Muscle of arm (tissue), 12 donors: ENCODE results near the gene ENTR1. TPM values are rescaled to one million over a fixed set of nuclear protein-coding genes. Genes with fewer than 3 reads are reported as not detected.

ENCODE experiments used
- DNase-seq: peaks from one replicate; pipeline ENCODE4 v3.0.0-alpha.2; 2013
- polyA plus RNA-seq, 12 donors: library from polyadenylated mRNA; unstranded; fragments of 120-200 nt; gene quantifications; one replicate each; pipeline ENCODE4 v1.2.1, GENCODE V29; 2013; ENCODE audit not compliant: insufficient read length in 12 of 12

Gene ENTR1
- polyA plus RNA-seq, 12 donors, result 24.0 to 60.2 (median 28.3) TPM; not detected in 1

- peak; percentile 92 for DNase-seq
Observed at GRCh38 chr9:136363106-136363948, 47.1 kb downstream of the ENTR1 start, which contains the start of gene DNLZ. Gene DNLZ, minus strand, starts transcription at chr9:136363744. Its CDS starts 30 bp downstream, at chr9:136363714.

DNA sequence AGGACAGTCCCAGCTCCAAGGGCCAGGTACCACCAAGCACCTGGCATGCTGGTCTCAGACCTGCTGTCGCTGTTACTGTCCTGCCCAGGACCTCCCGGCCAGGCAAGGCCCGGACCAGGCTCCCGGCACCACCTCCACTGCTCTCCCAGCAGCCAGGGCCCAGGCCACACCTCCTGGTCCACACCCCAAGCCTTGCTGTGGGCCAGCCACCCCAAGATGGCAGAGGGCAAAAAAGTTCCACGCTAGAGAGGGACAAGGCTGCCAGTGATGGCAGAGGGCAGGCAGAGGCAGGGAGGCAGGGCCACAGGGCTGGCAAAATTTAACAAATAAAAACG, 48.0 kb downstream of the ENTR1 start:
- DNase-seq, result no peak

GRCh38 chr9:136361754-136362449, 48.5 kb downstream of the ENTR1 start:
- peak; percentile 70 for DNase-seq

DNA sequence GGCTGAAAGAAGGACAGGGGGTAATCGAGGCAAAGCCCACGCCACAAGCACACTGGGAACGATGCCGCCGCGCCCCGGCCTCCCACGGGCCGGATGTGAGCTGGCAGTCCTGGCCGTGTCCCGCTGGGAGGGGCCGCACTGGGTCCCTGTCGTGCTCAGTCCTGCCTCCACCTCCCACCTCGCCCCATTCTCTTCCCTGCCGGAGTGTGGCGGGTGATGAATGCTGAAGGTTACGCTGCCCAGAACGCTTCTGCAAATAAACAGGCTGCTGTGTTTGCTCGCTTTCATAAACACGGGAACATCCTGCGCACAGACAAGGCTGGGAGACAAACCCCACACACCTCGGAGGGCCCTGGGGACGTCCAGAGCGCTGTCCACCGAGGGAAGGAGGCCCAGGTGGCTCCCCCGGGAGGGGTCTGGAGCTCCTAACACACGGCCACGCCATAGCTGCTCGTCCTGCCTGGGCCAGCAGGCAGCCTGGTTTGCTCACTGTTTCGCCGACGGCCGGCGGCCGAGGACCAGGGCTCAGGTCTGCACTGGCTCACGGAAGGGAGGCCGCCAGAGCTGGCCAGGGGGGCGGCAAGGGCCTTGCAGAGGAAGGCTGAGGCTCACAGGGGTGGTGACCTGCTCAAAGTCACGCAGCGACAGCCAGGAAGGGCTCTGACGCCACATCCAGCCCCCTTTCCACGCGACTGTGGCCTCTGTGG, 49.2 kb downstream of the ENTR1 start:
- DNase-seq, result no peak

DNA sequence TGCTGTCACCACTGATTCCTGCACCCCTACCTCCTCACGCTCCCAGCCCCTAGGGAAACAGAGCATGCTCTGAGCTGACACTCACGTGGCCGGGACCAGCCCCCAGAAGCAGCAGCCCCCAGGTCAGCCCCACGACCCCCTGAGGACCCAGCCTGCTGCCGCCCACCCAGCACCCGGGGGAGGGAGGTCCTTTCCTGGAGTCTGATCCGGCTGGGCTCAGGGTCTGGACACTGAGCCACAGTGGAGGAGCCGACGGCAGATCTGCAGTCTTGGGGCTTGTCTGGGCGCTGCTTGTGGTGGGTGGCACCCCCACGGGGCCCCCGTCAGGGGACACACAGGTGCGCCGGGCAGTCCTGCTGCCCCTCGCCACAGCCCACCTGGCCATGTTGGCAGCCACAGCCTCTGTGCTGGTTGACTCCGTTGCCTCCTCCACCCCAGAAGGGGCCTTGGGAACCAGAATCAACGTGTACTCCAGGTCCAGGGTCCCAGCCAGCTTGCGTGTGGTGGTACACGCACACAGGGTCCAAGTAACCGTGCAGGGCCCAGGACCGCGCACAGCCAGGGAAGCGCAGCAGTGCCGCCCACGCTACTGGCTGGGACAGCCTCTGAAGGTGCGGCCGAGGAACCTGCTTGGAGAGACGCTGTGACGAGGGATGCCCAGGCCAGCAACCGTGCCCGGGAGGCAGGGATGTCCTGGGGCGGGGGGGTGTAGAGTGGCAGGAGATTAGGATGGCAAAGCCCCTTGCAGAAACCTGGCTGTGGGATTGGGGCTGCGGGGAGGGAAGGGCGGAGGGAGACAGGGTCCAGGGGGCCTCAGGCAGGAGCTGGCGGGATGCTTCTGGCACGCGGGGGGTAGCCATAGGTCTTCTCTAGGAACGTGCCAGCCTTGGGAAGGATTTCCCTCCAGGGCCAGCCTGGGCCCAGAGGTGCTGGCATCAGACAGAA, 50.4 kb downstream of the ENTR1 start:
- DNase-seq, result no peak

- no peak for DNase-seq
Observed at GRCh38 chr9:136358888-136359287, 51.5 kb downstream of the ENTR1 start.

- no peak for DNase-seq
Observed at GRCh38 chr9:136358016-136358415, 52.4 kb downstream of the ENTR1 start.

- DNase-seq, result no peak
Observed at GRCh38 chr9:136357202-136357725, 53.1 kb downstream of the ENTR1 start.

DNA sequence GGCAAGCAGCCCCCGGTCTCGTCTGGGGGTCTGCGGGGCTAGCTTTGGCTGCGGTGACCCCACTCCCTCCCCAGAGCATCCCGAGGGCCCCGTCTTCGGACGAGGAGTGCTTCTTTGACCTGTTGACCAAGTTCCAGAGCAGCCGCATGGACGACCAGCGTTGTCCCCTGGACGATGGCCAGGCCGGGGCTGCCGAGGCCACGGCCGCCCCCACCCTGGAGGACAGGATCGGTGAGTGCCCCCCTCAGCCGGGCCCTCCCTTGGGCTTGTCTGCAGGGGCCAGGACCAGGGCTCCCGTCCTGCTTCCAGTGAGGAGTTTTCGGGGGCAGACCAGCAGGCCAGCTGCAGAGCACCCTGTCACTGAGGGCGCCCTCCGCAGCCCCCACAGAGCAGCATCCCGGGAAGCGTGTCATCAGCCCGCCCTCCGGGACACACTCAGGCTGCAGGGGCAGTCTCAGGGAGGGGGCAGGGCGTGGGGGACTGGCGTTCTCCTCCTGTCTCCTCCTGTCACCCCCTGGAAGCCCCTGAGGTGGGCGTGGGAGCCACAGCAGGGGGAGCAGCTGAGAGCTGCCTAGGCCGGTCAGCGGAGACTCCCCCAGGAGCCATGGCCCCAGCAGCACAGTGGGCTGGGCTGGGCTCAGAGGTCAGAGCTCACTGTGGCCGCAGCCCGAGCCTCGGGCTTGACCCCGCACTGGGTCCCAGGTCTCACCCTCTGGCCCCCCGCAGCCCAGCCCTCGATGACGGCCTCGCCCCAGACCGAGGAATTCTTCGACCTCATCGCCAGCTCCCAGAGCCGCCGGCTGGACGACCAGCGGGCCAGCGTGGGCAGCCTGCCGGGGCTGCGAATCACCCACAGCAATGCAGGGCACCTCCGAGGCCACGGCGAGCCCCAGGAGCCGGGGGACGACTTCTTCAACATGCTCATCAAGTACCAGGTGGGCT, 54.5 kb downstream of the ENTR1 start:
- no peak for DNase-seq

- DNase-seq, result no peak
Observed at GRCh38 chr9:136354592-136355085, 55.8 kb downstream of the ENTR1 start.

DNA sequence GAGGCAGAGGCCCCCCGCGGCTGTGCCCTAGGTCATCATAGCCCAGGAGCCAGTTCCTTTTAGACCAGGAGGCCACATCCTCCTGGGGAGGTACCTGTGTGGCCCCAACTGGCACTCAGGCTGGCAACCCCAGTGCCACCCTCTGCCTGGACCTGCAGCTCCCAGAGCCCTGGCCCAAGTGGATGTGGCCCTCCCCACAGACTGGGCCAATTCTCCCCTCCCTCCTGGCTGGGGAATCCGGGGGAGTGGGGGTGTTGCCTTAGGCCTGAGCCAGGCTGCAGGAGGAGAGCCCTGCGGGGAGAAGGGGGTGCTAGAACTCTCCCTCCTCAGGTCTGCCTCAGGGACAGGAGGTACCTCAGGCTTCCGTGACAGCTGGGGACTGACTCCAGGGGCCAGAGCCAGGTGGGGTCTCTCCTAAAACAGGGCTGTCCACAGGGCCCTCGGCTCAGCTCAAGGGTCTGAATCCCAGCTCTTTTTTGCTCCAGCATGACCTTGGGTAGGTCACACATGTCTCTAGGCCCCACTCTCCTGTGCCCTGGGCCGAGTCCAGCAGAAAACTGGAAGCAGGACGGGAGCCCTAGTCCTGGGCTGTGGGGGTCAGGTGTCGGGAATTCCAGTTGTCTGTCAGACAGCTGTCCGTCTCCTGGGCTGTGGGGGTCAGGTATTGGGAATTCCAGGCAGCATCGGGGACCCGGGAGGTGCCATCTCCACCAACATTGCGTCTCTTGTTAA, 56.5 kb downstream of the ENTR1 start:
- DNase-seq, result no peak

- no peak for DNase-seq
Observed at GRCh38 chr9:136353088-136353487, 57.3 kb downstream of the ENTR1 start.

- DNase-seq, result no peak
Observed at GRCh38 chr9:136352682-136353081, 57.7 kb downstream of the ENTR1 start.

Other genes starting within 250 kb of the ENTR1 start
- under 1 TPM in 2 of 12 donors, not detected in 10; 0.08 to 0.28 TPM for gene LHX3, start 205.5 kb downstream of the ENTR1 start, polyA plus RNA-seq
- 10 to 100 TPM in 3 of 12 donors, 1 to 10 TPM in 8, not detected in 1; 6.1 to 13.7 (median 8.9) TPM for gene QSOX2, start 164.8 kb downstream of the ENTR1 start, polyA plus RNA-seq
- under 1 TPM in 8 of 12 donors, not detected in 4; 0.03 to 0.68 (median 0.06) TPM for gene CCDC187, start 106.5 kb downstream of the ENTR1 start, polyA plus RNA-seq
- 10 to 100 TPM in 11 of 12 donors, not detected in 1; 14.2 to 45.9 (median 20.8) TPM for gene GPSM1, start 83.1 kb downstream of the ENTR1 start, polyA plus RNA-seq
- 10 to 100 TPM in 4 of 12 donors, 1 to 10 TPM in 6, not detected in 2; 4.5 to 16.7 (median 9.1) TPM for gene DNLZ, start 46.9 kb downstream of the ENTR1 start, polyA plus RNA-seq
- gene CARD9, start 36.9 kb downstream of the ENTR1 start, polyA plus RNA-seq, result 1 to 10 TPM in 6 of 12 donors, under 1 TPM in 5, not detected in 1; 0.62 to 9.3 (median 1.0) TPM
- gene SNAPC4, start 10.4 kb downstream of the ENTR1 start, polyA plus RNA-seq, result 10 to 100 TPM in 1 of 12 donors, 1 to 10 TPM in 10, not detected in 1; 4.8 to 10.2 (median 5.6) TPM
- gene PMPCA, start within 50 bp of the ENTR1 start, polyA plus RNA-seq, result 10 to 100 TPM in 11 of 12 donors, not detected in 1; 27.6 to 43.2 (median 37.4) TPM
- gene INPP5E, start 29.2 kb upstream of the ENTR1 start, polyA plus RNA-seq, result 10 to 100 TPM in 4 of 12 donors, 1 to 10 TPM in 7, not detected in 1; 7.0 to 15.1 (median 9.8) TPM
- 10 to 100 TPM in 11 of 12 donors, not detected in 1; 29.9 to 45.1 (median 36.7) TPM for gene SEC16A, start 72.4 kb upstream of the ENTR1 start, polyA plus RNA-seq
- 10 to 100 TPM in 11 of 12 donors, not detected in 1; 18.0 to 47.5 (median 20.6) TPM for gene NOTCH1, start 135.4 kb upstream of the ENTR1 start, polyA plus RNA-seq